CD4-positive, CD25-positive, alpha-beta regulatory T cell (primary cell): ENCODE data around the gene KCTD6. TPM values are rescaled to one million over a fixed set of nuclear protein-coding genes. Genes with fewer than 3 reads are reported as not detected.

ENCODE experiments used
- ATAC-seq, 2 donors: fragments of 150-1000 bp; cut with Tn5 transposase; one replicate each; pipeline ENCODE4 v1.10.0; 2021; ENCODE audit warnings: low read depth in 2 of 2, moderate number of reproducible peaks in 2 of 2, moderate library complexity in 1 of 2
- DNase-seq, 3 donors: peaks; one replicate each; pipeline versions ENCODE4 v3.0.0 to v3.0.0-alpha.2; 2012 to 2022; ENCODE audit warnings: mixed read lengths in 1 of 3
- H3K27ac ChIP-seq: one replicate; pipeline ENCODE4 v1.7.0; 2013; ENCODE audit warnings: mild to moderate bottlenecking, low read length; ENCODE audit not compliant: insufficient read depth, poor library complexity, severe bottlenecking
- H3K27me3 ChIP-seq: one replicate; pipeline ENCODE4 v1.7.0; 2013; ENCODE audit warnings: low read length; ENCODE audit not compliant: control insufficient read depth, insufficient read depth
- H3K36me3 ChIP-seq: one replicate; pipeline ENCODE4 v1.7.0; 2013; ENCODE audit warnings: mild to moderate bottlenecking, low read length, moderate library complexity; ENCODE audit not compliant: control insufficient read depth, insufficient read depth
- H3K4me1 ChIP-seq: 2 replicates; pipeline ENCODE4 v1.7.0; 2013; ENCODE audit warnings: mild to moderate bottlenecking, low read length; ENCODE audit not compliant: insufficient read depth, control insufficient read depth, poor library complexity, severe bottlenecking
- H3K4me3 ChIP-seq: one replicate; pipeline ENCODE4 v1.7.0; 2013; ENCODE audit warnings: low read depth, mild to moderate bottlenecking, low read length, moderate library complexity
- H3K9me3 ChIP-seq, 2 experiments: 1 replicate in 1 of 2; 2 replicates in 1 of 2; pipeline ENCODE4 v1.7.0; 2013; ENCODE audit warnings: low read length in 2 of 2, mild to moderate bottlenecking in 1 of 2, moderate library complexity in 1 of 2; ENCODE audit not compliant: control insufficient read depth in 2 of 2
- H3K27ac Mint-ChIP-seq, 3 donors: one replicate each; pipeline ENCODE4 v1.8.0; 2020 to 2022; ENCODE audit warnings: mild to moderate bottlenecking in 3 of 3, mixed read lengths in 3 of 3, moderate library complexity in 2 of 3
- H3K27me3 Mint-ChIP-seq: one replicate; pipeline ENCODE4 v1.8.0; 2022; ENCODE audit warnings: mild to moderate bottlenecking, mixed read lengths
- H3K36me3 Mint-ChIP-seq: one replicate; pipeline ENCODE4 v1.8.0; 2020; ENCODE audit warnings: mixed read lengths
- H3K4me1 Mint-ChIP-seq, 4 donors: one replicate each; pipeline ENCODE4 v1.8.0; 2020 to 2022; ENCODE audit warnings: mixed read lengths in 4 of 4, mild to moderate bottlenecking in 1 of 4
- H3K4me3 Mint-ChIP-seq, 4 donors: one replicate each; pipeline ENCODE4 v1.8.0; 2020 to 2022; ENCODE audit warnings: mild to moderate bottlenecking in 4 of 4, mixed read lengths in 4 of 4, moderate library complexity in 3 of 4
- H3K9me3 Mint-ChIP-seq, 7 donors: one replicate each; pipeline ENCODE4 v1.8.0; 2020 to 2022; ENCODE audit warnings: mixed read lengths in 7 of 7, mild to moderate bottlenecking in 3 of 7, moderate library complexity in 2 of 7
- polyA plus RNA-seq, 4 donors: library from polyadenylated mRNA; unstranded; fragments of 300-500 nt; fragmentation: Illumina TruSeq; gene quantifications; one replicate each; pipeline ENCODE4 v1.2.3, GENCODE V29; 2021
- total RNA-seq: library from RNA; stranded (reverse); gene quantifications from one replicate; pipeline ENCODE4 v1.2.3, GENCODE V29; 2022

Gene KCTD6
- total and polyA plus RNA-seq, 5 donors from 2014 or later = 5.8 to 14.3 (median 9.8) TPM

DNA sequence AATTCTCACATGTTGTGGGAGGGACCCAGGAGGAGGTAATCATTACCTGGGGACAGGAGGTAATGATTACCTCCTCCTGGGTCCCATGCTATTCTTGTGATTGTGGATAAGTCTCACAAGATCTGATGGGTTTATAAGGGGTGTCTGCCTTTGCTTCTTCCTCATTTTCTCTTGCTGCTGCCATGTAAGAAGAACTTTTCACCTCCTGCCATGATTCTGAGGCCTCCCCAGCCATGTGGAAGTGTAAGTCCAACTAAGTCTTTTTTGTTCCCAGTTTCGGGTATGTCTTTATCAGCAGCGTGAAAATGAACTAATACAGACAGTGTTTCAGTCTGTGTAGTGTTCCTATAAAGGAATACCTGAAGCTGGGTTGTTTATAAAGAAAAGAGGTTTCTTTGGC is 13.1 kb upstream of the KCTD6 start:
- Mint-ChIP-seq H3K27ac (no peak overlapping the region), H3K4me3 (no peak overlapping the region), H3K36me3 (peaks cover 4% of the 10 kb centered on the region)

DNA sequence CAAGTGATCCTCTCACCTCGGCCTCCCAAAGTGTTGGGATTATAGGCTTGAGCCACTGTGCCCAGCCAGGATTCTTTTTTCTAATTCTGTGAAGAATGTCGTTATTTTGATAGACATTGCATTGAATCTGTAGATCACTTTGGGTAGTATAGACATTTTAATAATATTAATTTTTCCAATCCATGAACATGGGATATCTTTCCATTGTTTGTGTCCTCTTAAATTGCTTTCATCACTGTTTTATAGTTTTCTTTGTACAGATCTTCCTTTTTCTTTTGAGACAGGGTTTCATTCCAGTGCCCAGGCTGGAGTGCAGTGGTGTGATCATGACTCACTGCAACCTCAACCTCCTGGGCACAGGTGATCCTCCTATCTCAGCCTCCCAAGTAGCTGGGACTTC is 11.6 kb upstream of the KCTD6 start:
- ATAC-seq = no peak
- no peak overlapping the region for H3K4me3 ChIP-seq
- no peaks in the 10 kb centered on the region for H3K36me3 ChIP-seq
- H3K4me1 ChIP-seq = no peaks in the 10 kb centered on the region
- Mint-ChIP-seq H3K4me3 (no peak overlapping the region), H3K27ac (no peak overlapping the region), H3K27me3 (peaks cover 21% of the 10 kb centered on the region), H3K9me3 (peaks cover 0 to 3% (median 0%) of the 10 kb centered on the region in 7 donors), H3K4me1 (peaks cover 0 to under 1% (median 0%) of the 10 kb centered on the region in 4 donors), H3K36me3 (peaks cover 4% of the 10 kb centered on the region)
- H3K9me3 ChIP-seq = no peaks in the 10 kb centered on the region
- H3K27ac ChIP-seq = no peak overlapping the region
- H3K27me3 ChIP-seq = peaks cover 3% of the 10 kb centered on the region
- DNase-seq = no peak

More for the DNA sequence above, 13.1 kb upstream of the KCTD6 start:
- DNase-seq (no peak), ATAC-seq (no peak)
- H3K9me3 ChIP-seq = no peaks in the 10 kb centered on the region
- no peaks in the 10 kb centered on the region for H3K36me3 ChIP-seq
- no peaks in the 10 kb centered on the region for H3K4me1 ChIP-seq
- peaks cover 0 to 6% (median 0%) of the 10 kb centered on the region in 4 donors for H3K4me1 Mint-ChIP-seq
- H3K27me3 Mint-ChIP-seq = peaks cover 16% of the 10 kb centered on the region
- H3K4me3 ChIP-seq = no peak overlapping the region
- H3K9me3 Mint-ChIP-seq = no peaks in the 10 kb centered on the region
- no peak overlapping the region for H3K27ac ChIP-seq
- H3K27me3 ChIP-seq = peaks cover 3% of the 10 kb centered on the region

- Histone ChIP-seq H3K4me3 (no peak overlapping the region), H3K9me3 (no peaks in the 10 kb centered on the region), H3K36me3 (no peaks in the 10 kb centered on the region), H3K4me1 (no peaks in the 10 kb centered on the region), H3K27ac (no peak overlapping the region), H3K27me3 (peaks cover 3% of the 10 kb centered on the region)
- Mint-ChIP-seq H3K4me1 (no peaks in the 10 kb centered on the region), H3K9me3 (peaks cover 0 to 3% (median 0%) of the 10 kb centered on the region in 7 donors), H3K27me3 (peaks cover 22% of the 10 kb centered on the region), H3K4me3 (no peak overlapping the region), H3K27ac (no peak overlapping the region), H3K36me3 (no peaks in the 10 kb centered on the region)
- DNase-seq (no peak), ATAC-seq (no peak)
These were observed 8.8 kb upstream of the KCTD6 start for GRCh38 chr3:58482917-58483636.

GRCh38 chr3:58484045-58484721 is 7.7 kb upstream of the KCTD6 start:
- H3K4me1 ChIP-seq = no peaks in the 10 kb centered on the region
- no peak overlapping the region for H3K4me3 ChIP-seq
- DNase-seq (no peak), ATAC-seq (no peak)
- peaks cover 3% of the 10 kb centered on the region for H3K27me3 ChIP-seq
- no peaks in the 10 kb centered on the region for H3K9me3 ChIP-seq
- H3K4me3 Mint-ChIP-seq = no peak overlapping the region
- H3K4me1 Mint-ChIP-seq = peaks cover 0 to 5% (median 0%) of the 10 kb centered on the region in 4 donors
- H3K27ac Mint-ChIP-seq = peak overlapping the region in 2 of 3 donors; percentile 27 to 62
- no peaks in the 10 kb centered on the region for H3K36me3 Mint-ChIP-seq
- peaks cover 25% of the 10 kb centered on the region for H3K27me3 Mint-ChIP-seq
- H3K9me3 Mint-ChIP-seq = peaks cover 0 to 3% (median 0%) of the 10 kb centered on the region in 7 donors
- H3K27ac ChIP-seq = no peak overlapping the region
- no peaks in the 10 kb centered on the region for H3K36me3 ChIP-seq

DNA sequence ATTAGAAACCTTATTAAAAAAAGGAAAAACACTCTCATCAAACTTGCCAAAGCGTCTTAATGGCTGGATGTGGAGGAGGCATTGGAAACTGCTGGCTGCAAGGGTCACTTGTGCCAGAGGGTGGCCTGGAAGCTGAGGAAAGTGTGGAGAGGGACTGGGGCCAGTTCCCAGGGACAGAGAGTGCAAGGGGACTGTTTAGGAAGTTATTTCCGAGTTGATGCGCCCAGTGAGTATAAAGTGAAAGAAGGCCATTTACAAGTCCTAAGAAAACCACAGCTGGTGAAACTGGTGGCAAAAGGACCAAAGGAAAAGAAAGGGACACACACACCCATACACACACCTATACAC is 7.2 kb upstream of the KCTD6 start:
- peaks cover 0 to 3% (median 0%) of the 10 kb centered on the region in 7 donors for H3K9me3 Mint-ChIP-seq
- H3K4me1 Mint-ChIP-seq = peaks cover 1 to 6% (median 2%) of the 10 kb centered on the region in 4 donors
- Histone ChIP-seq H3K27ac (no peak overlapping the region), H3K27me3 (peaks cover 3% of the 10 kb centered on the region), H3K9me3 (no peaks in the 10 kb centered on the region), H3K4me1 (no peaks in the 10 kb centered on the region), H3K36me3 (no peaks in the 10 kb centered on the region), H3K4me3 (no peak overlapping the region)
- H3K36me3 Mint-ChIP-seq = no peaks in the 10 kb centered on the region
- peak overlapping the region in 1 of 3 donors; percentile 38 for H3K27ac Mint-ChIP-seq
- no peak for DNase-seq
- no peak for ATAC-seq
- peaks cover 25% of the 10 kb centered on the region for H3K27me3 Mint-ChIP-seq
- H3K4me3 Mint-ChIP-seq = no peak overlapping the region

GRCh38 chr3:58485801-58486435 is 6.0 kb upstream of the KCTD6 start:
- Mint-ChIP-seq H3K27me3 (peaks cover 25% of the 10 kb centered on the region), H3K9me3 (peaks cover 0 to 3% (median 0%) of the 10 kb centered on the region in 7 donors), H3K4me1 (peaks cover 6 to 16% (median 8%) of the 10 kb centered on the region in 4 donors), H3K27ac (no peak overlapping the region), H3K36me3 (no peaks in the 10 kb centered on the region), H3K4me3 (peak overlapping the region in 1 of 4 donors; percentile 15)
- ATAC-seq = no peak
- Histone ChIP-seq H3K27ac (no peak overlapping the region), H3K27me3 (peaks cover 3% of the 10 kb centered on the region), H3K9me3 (no peaks in the 10 kb centered on the region), H3K36me3 (no peaks in the 10 kb centered on the region), H3K4me3 (no peak overlapping the region), H3K4me1 (peaks cover 6% of the 10 kb centered on the region)
- DNase-seq = no peak

DNA sequence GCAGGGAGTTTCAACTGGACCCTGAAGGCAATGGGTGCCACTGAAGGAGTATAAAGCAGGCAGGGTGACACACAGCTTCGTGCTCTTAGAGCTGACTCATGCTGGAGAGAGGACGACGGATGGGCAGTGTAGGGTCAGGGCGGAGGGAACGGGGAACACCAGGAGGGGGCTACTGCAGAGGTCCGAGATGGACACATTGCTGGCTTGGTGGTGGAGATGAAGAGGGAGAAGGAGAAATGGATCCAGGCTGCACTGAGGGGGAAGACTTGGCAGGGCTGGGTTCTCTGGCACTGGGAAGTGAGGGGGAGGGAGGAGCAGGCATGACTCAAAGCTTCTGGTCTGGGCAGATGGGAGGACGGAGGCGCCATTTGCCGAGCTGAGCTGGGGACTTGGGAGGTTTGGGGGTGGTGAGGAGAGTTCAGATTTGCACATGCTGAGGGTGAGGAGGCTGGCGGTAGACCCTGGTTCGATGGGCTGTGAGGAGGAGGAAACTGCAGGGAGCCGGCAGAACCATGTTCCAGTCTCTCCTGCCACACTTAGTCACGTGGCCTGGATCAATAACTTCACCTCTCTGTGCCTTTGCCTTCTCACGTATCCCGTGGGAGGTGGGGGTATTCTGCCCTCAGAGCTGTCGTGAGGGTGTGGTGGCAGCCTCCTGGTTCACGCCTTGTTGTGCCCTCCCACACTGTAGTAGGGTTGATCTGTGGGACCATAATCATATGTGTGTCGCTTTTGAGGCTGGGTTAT is 4.6 kb upstream of the KCTD6 start:
- no peaks in the 10 kb centered on the region for H3K9me3 ChIP-seq
- peak overlapping the region in 2 of 4 donors; percentile 16 to 29 for H3K4me3 Mint-ChIP-seq
- ATAC-seq = no peak
- no peak overlapping the region for H3K27ac ChIP-seq
- peaks cover 0 to 3% (median 0%) of the 10 kb centered on the region in 7 donors for H3K9me3 Mint-ChIP-seq
- H3K27me3 Mint-ChIP-seq = peaks cover 20% of the 10 kb centered on the region
- H3K27ac Mint-ChIP-seq = peak overlapping the region in 1 of 3 donors; percentile 61
- H3K4me1 Mint-ChIP-seq = peaks cover 6 to 22% (median 9%) of the 10 kb centered on the region in 4 donors
- H3K36me3 Mint-ChIP-seq = no peaks in the 10 kb centered on the region
- DNase-seq = no peak
- H3K4me3 ChIP-seq = no peak overlapping the region
- H3K36me3 ChIP-seq = no peaks in the 10 kb centered on the region
- H3K27me3 ChIP-seq = peaks cover 3% of the 10 kb centered on the region
- H3K4me1 ChIP-seq = peaks cover 12% of the 10 kb centered on the region
